NCI-H2029 (cell line): ENCODE measurements around the gene SH2B3.

Experiments
- DNase-seq: peaks from one replicate; lab custom pipeline; 2025; lab: John Stamatoyannopoulos, UW

SH2B3 gene

GRCh38 chr12:111444925-111445725 is 39.4 kb downstream of the SH2B3 start:
- no peak for DNase-seq

GRCh38 chr12:111445726-111446581 is 40.2 kb downstream of the SH2B3 start:
- DNase-seq = peak; percentile 81

GRCh38 chr12:111446631-111447570 is 41.2 kb downstream of the SH2B3 start:
- DNase-seq = no peak

- no peak for DNase-seq
These were observed 42.0 kb downstream of the SH2B3 start for GRCh38 chr12:111447571-111448265.

- DNase-seq = no peak
These were observed 42.6 kb downstream of the SH2B3 start for GRCh38 chr12:111448266-111448830.

- no peak for DNase-seq
These were observed 43.4 kb downstream of the SH2B3 start for GRCh38 chr12:111448846-111449790.

GRCh38 chr12:111450676-111451075 is 45.0 kb downstream of the SH2B3 start:
- no peak for DNase-seq

GRCh38 chr12:111451232-111451631 is 45.5 kb downstream of the SH2B3 start:
- no peak for DNase-seq

- peak; percentile 11 for DNase-seq
These were observed 46.0 kb downstream of the SH2B3 start for GRCh38 chr12:111451649-111452129.

- DNase-seq = no peak
These were observed 47.6 kb downstream of the SH2B3 start for GRCh38 chr12:111453071-111453989.

- no peak for DNase-seq
These were observed 48.6 kb downstream of the SH2B3 start for GRCh38 chr12:111454311-111454710.

- no peak for DNase-seq
These were observed 49.2 kb downstream of the SH2B3 start for GRCh38 chr12:111454716-111455447.

GRCh38 chr12:111455448-111456320 is 50.0 kb downstream of the SH2B3 start:
- DNase-seq = no peak

GRCh38 chr12:111457071-111457470 is 51.3 kb downstream of the SH2B3 start:
- DNase-seq = no peak

GRCh38 chr12:111457577-111457976 is 51.9 kb downstream of the SH2B3 start:
- no peak for DNase-seq

- DNase-seq = no peak
These were observed 52.9 kb downstream of the SH2B3 start for GRCh38 chr12:111458546-111459172.
